LNCaP clone FGC (cell line): ENCODE data around the gene CFAP57.

Experiments used
- DNase-seq: peaks from one replicate; pipeline ENCODE4 v3.0.0-alpha.2; 2011; ENCODE audit warnings: low read depth
- H3K4me3 ChIP-seq: 2 replicates; pipeline ENCODE4 v1.5.1; 2011; ENCODE audit warnings: mild to moderate bottlenecking, low read depth, low read length, control low read depth
- CTCF ChIP-seq: IDR thresholded peaks from 2 replicates; pipeline ENCODE4 v1.5.1; 2012; ENCODE audit warnings: mild to moderate bottlenecking; ENCODE audit not compliant: control insufficient read depth, insufficient read depth; ENCODE audit errors: extremely low read depth

Gene CFAP57

GRCh38 chr1:43171312-43171875 is 736 bp upstream of the CFAP57 start:
- no peak for TF ChIP-seq CTCF

GRCh38 chr1:43172527-43172972 is 420 bp downstream of the CFAP57 start:
- peak; percentile 63 for DNase-seq
- H3K4me3 ChIP-seq, result peak overlapping the region; percentile 100
- no peak for TF ChIP-seq CTCF

More at GRCh38 chr1:43171312-43171875, 736 bp upstream of the CFAP57 start:
- DNase-seq, result no peak
- peak overlapping the region; percentile 100 for H3K4me3 ChIP-seq

- TF ChIP-seq CTCF, result no peak
- no peak for DNase-seq
- H3K4me3 ChIP-seq, result no peak overlapping the region
Measured at GRCh38 chr1:43174873-43175272, 2.7 kb downstream of the CFAP57 start.

GRCh38 chr1:43177691-43178090 is 5.6 kb downstream of the CFAP57 start:
- TF ChIP-seq CTCF, result no peak
- DNase-seq, result no peak
- no peak overlapping the region for H3K4me3 ChIP-seq

- H3K4me3 ChIP-seq, result no peak overlapping the region
- DNase-seq, result no peak
- no peak for TF ChIP-seq CTCF
Measured at GRCh38 chr1:43184388-43184787, 12.3 kb downstream of the CFAP57 start.

- DNase-seq, result no peak
- no peak for TF ChIP-seq CTCF
Measured at GRCh38 chr1:43184995-43185394, 12.9 kb downstream of the CFAP57 start.

GRCh38 chr1:43188106-43188505 is 16.0 kb downstream of the CFAP57 start:
- H3K4me3 ChIP-seq, result no peak overlapping the region
- DNase-seq, result no peak
- no peak for TF ChIP-seq CTCF

More at GRCh38 chr1:43184995-43185394, 12.9 kb downstream of the CFAP57 start:
- no peak overlapping the region for H3K4me3 ChIP-seq
